Gastrocnemius medialis (tissue), 4 donors: ENCODE measurements around the gene GABARAP.

Source experiments
- CTCF ChIP-seq, 5 experiments: fragments of 450-650 bp in 3 of 5; fragments of 200-600 bp in 2 of 5; sonication (generic) in 2 of 5; IDR thresholded peaks in 4 of 5; conservative IDR thresholded peaks in 1 of 5; 1 replicate in 4 of 5; 2 replicates in 1 of 5; pipeline ENCODE4 v1.5.1; 2016 to 2019; ENCODE audit warnings: antibody characterized with exemption in 5 of 5, mild to moderate bottlenecking in 3 of 5, moderate library complexity in 3 of 5
- POLR2A ChIP-seq, 2 donors: fragments of 450-650 bp; IDR thresholded peaks; one replicate each; pipeline ENCODE4 v1.6.1; 2017; ENCODE audit warnings: antibody characterized with exemption in 2 of 2, mild to moderate bottlenecking in 2 of 2, moderate library complexity in 2 of 2

DNA sequence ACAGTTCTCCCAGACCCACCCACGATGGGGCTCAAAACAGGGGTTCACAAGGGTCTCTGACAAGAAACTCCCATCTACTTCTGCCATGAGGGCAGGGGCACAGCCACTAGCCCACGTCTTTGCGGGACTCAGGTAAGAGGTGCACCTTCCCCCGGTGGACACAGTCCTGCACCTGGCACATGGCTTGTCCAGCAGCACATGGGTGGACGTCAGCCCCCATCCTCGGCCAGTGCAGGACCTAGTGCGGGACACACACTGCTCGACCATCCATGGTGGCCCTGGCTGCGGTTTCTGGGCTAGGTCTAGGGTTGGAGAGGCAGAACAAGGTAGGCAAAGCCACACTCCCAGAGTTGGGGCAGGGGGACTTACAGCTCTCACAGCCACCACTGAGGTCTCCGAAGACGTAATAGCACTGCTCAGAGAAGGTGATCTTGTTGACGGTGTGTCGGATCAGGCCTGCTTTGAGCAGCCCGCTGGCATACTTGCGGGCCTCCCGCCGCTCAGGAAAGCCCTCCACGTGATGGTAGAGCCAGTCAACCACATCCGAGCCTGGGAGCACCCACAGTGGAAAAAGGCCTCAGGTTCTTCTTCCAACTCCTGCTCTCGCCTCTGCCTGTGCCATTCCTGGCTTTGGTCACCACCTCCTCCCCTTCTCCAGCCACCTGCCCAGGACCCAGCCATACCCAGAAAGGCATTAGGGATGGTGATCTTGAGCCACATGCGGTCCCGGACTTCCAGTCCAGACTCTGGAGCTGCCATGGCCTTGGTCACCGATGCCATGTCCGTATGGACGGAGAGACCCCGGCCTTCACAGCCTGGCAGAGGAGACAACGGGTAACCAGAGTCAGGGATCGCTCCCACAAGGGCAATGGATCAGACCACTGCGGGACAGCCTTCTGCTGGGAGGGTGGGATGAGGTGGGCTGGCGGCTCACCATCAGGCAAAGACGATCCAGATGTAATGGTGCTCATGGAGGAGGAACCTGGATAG lies 15.2 kb downstream of the GABARAP start:
- no peak for TF ChIP-seq POLR2A (IDR thresholded peaks at IDR 0.05)
- TF ChIP-seq CTCF (IDR thresholded peaks at IDR 0.05 in 4 of 5, conservative IDR thresholded peaks at IDR 0.05 in 1 of 5), result no peak
